ENCODE data around the gene LRRC8E.

The LRRC8E gene

GRCh38 chr19:7872306-7873204 is 15.8 kb upstream of the LRRC8E start:
- DNase-seq (ENCODE audit: low read depth in 2 of 2): no peak
- no peak for TF ChIP-seq CTCF (IDR thresholded peaks at IDR 0.05; ENCODE audit: low read depth, low read length)
- H3K4me3 ChIP-seq (replicated peaks in 1 of 2; ENCODE audit: low read depth in 2 of 2, low read length in 2 of 2): peak overlapping the region; percentile 20 to 31

GRCh38 chr19:7873304-7874075 is 14.8 kb upstream of the LRRC8E start:
- no peak for DNase-seq (ENCODE audit: low read depth in 2 of 2)
- TF ChIP-seq CTCF (IDR thresholded peaks at IDR 0.05; ENCODE audit: low read depth, low read length): no peak
- no peak overlapping the region for H3K4me3 ChIP-seq (replicated peaks in 1 of 2; ENCODE audit: low read depth in 2 of 2, low read length in 2 of 2)

DNA sequence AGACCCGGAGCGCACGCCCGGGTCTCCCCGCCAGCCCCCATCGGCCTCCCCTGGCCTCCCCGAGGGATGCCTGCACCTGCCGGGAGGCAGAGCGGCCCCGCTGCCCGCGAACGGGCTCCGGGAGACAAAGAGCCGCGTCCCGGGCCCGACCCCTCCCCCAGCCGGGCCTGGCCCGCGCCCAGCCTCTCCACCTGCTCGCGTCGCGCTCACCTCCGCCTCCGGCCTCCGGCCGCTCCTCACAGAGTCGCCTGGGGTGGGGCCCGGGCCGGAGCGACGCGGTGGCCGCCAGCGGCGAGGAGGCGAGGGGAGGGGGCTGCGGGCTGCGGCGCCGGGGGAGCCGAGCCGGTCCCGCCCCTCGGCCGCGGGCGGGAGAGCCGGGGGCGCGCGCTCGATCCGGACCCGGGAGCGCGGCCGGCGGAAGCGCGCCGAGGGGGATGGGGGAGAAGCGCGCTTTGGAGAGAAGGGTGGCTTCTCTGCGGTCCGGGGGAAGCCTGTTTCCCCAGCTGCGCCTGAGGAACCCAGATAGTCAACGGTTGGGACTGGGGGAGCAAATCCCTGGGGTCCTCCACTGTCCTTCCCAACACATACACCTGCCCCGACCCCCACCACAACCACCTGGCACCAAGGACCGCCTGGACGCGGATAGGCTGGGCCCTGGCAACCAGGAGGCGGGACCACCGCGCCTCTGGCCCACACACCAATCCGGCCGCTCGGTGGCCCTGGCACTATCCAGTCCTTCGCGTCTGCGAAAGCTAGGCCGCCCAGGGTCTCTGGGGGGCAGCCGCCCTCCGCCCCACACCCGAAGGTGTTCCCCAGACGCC is 14.0 kb upstream of the LRRC8E start, which contains the start of gene PRR36:
Gene PRR36 (minus strand): TSS at position 315 of the 821 bp plus-strand sequence. CDS start 701 bp downstream, outside the sequence.
- no peak for DNase-seq (ENCODE audit: low read depth in 2 of 2)
- H3K4me3 ChIP-seq (replicated peaks in 1 of 2; ENCODE audit: low read depth in 2 of 2, low read length in 2 of 2): no peak within 1 kb of the TSS
- TF ChIP-seq CTCF (IDR thresholded peaks at IDR 0.05; ENCODE audit: low read depth, low read length): no peak

DNA sequence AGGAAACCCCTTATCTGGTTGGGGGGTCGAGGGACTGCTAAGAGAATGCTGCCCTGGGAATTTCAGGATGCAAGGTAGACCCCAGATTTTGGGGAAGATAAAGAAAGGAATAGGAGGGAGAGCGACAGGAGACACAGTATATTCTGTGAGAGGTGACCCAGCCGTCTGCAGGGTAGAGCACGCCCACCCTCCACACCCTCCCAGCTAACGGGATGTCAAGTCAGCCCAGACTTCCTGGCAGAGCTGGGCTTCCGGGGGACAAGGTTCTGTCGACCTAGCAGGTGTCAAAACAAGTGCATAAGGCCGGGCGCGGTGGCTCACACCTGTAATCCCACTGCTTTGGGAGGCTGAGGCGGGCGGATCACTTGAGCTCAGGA is 13.4 kb upstream of the LRRC8E start:
- no peak overlapping the region for H3K4me3 ChIP-seq (replicated peaks in 1 of 2; ENCODE audit: low read depth in 2 of 2, low read length in 2 of 2)
- no peak for DNase-seq (ENCODE audit: low read depth in 2 of 2)
- no peak for TF ChIP-seq CTCF (IDR thresholded peaks at IDR 0.05; ENCODE audit: low read depth, low read length)

- no peak overlapping the region for H3K4me3 ChIP-seq (replicated peaks in 1 of 2; ENCODE audit: low read depth in 2 of 2, low read length in 2 of 2)
- no peak for TF ChIP-seq CTCF (IDR thresholded peaks at IDR 0.05; ENCODE audit: low read depth, low read length)
- DNase-seq (ENCODE audit: low read depth in 2 of 2): peak in 1 of 2 donors; percentile 37
These were observed 11.0 kb upstream of the LRRC8E start for GRCh38 chr19:7877249-7877836.

Data from cardiac fibroblast (primary cell).